Keratinocyte (primary cell): Measurements from ENCODE around the gene MPP4.

Experiments used
- EZH2 ChIP-seq: IDR thresholded peaks from one replicate; pipeline ENCODE4 v1.6.1; 2012; ENCODE audit warnings: inconsistent platforms, mild to moderate bottlenecking, low read length, moderate library complexity
- TF ChIP-seq, protein P1 (sequence below), 3 experiments: IDR thresholded peaks in 1 of 3; conservative IDR thresholded peaks in 1 of 3; optimal IDR thresholded peaks in 1 of 3; 2 replicates in 2 of 3; 3 replicates in 1 of 3; pipeline versions ENCODE3 to v1.5.1; 2011; ENCODE audit warnings: low read length in 3 of 3, mild to moderate bottlenecking in 3 of 3, moderate library complexity in 2 of 3, control low read depth in 1 of 3, inconsistent platforms in 1 of 3; ENCODE audit not compliant: insufficient read depth in 2 of 3; ENCODE audit errors: extremely low read depth in 1 of 3

DNA sequence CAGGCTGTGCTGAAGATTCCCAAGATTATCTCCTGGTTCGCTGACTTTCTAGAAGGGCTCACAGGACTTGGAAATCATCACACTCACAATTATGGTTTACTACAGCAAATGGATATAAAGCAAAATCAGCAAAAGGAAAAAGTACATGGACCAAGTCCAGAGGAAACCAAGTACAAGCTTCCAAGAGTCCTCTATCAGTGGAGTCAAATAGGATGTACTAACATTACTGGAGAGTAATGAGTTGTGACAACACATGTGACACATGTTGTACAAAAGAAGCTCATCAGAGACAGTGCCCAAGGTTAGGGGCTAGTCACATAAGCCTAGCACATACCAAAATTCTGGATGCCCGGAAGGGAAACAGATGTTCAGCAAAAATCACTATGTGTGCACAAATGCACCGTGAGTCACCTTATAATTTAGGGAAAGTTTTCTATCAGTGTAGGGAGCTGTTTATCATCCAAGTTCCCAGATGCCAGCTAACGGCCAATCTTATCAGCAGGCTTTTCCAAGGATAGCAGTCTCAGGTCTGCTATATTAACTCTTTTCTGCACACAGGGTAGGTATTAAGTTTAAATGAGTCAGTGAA is 64.7 kb downstream of the MPP4 start:
- TF ChIP-seq, protein P1, sequence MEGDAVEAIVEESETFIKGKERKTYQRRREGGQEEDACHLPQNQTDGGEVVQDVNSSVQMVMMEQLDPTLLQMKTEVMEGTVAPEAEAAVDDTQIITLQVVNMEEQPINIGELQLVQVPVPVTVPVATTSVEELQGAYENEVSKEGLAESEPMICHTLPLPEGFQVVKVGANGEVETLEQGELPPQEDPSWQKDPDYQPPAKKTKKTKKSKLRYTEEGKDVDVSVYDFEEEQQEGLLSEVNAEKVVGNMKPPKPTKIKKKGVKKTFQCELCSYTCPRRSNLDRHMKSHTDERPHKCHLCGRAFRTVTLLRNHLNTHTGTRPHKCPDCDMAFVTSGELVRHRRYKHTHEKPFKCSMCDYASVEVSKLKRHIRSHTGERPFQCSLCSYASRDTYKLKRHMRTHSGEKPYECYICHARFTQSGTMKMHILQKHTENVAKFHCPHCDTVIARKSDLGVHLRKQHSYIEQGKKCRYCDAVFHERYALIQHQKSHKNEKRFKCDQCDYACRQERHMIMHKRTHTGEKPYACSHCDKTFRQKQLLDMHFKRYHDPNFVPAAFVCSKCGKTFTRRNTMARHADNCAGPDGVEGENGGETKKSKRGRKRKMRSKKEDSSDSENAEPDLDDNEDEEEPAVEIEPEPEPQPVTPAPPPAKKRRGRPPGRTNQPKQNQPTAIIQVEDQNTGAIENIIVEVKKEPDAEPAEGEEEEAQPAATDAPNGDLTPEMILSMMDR (optimal IDR thresholded peaks at IDR 0.05 in 1 of 3, IDR thresholded peaks at IDR 0.05 in 1 of 3, conservative IDR thresholded peaks at IDR 0.05 in 1 of 3; ENCODE audit: extremely low read depth in 1 of 3, insufficient read depth in 2 of 3, low read length in 3 of 3) = no peak
- no peak for TF ChIP-seq EZH2
